CD4-positive, alpha-beta T cell (primary cell): ENCODE data around the gene BTBD2. TPM values are rescaled to one million over a fixed set of nuclear protein-coding genes. Genes with fewer than 3 reads are reported as not detected.

Source experiments
- ATAC-seq: fragments of 200-7000 bp; cut with Tn5 transposase; one replicate; pipeline ENCODE4 v1.10.0; 2022; ENCODE audit warnings: mild to moderate bottlenecking; ENCODE audit not compliant: poor library complexity
- CTCF ChIA-PET: fragments of 350-600 bp; sonication (Branson Sonifier 250); formaldehyde crosslinking; loops from one replicate; lab custom pipeline; 2021; ENCODE audit warnings: antibody characterized with exemption, inconsistent platforms; lab: Charles Lee
- POLR2A ChIA-PET: fragments of 350-600 bp; sonication (Branson Sonifier 250); formaldehyde crosslinking; loops from one replicate; lab custom pipeline; 2021; ENCODE audit warnings: antibody characterized with exemption, inconsistent platforms; lab: Charles Lee
- DNase-seq, 14 experiments: peaks; one replicate each; pipeline ENCODE4 v3.0.0-alpha.2; 2013 to 2020; ENCODE audit warnings: mixed read lengths in 2 of 14
- H3K27ac ChIP-seq, 2 donors: one replicate each; pipeline versions ENCODE4 v1.5.1 to v1.7.0; 2013; ENCODE audit warnings: low read length in 2 of 2, low read depth in 1 of 2, mild to moderate bottlenecking in 1 of 2
- H3K27me3 ChIP-seq, 2 experiments: 1 replicate in 1 of 2; 2 replicates in 1 of 2; pipeline versions ENCODE4 v1.6.1 to v1.7.0; 2013; ENCODE audit warnings: low read length in 2 of 2, control low read depth in 1 of 2, mild to moderate bottlenecking in 1 of 2, moderate library complexity in 1 of 2; ENCODE audit not compliant: insufficient read depth in 2 of 2, control insufficient read depth in 1 of 2
- H3K36me3 ChIP-seq: one replicate; pipeline ENCODE4 v1.6.1; 2013; ENCODE audit warnings: low read length, control low read depth; ENCODE audit not compliant: insufficient read depth
- H3K4me1 ChIP-seq: one replicate; pipeline ENCODE4 v1.6.1; 2013; ENCODE audit warnings: low read length, control low read depth; ENCODE audit not compliant: insufficient read depth
- H3K4me3 ChIP-seq: one replicate; pipeline ENCODE4 v1.5.1; 2013; ENCODE audit warnings: mild to moderate bottlenecking, low read length, moderate library complexity
- H3K9me3 ChIP-seq, 2 experiments: 1 replicate in 1 of 2; 2 replicates in 1 of 2; pipeline versions ENCODE4 v1.6.1 to v1.7.0; 2013; ENCODE audit warnings: low read length in 2 of 2, mild to moderate bottlenecking in 2 of 2, control low read depth in 1 of 2, moderate library complexity in 1 of 2; ENCODE audit not compliant: control insufficient read depth in 1 of 2, insufficient read depth in 1 of 2
- H3K27ac Mint-ChIP-seq: one replicate; pipeline ENCODE4 v1.8.0; 2020; ENCODE audit warnings: mixed read lengths
- H3K27me3 Mint-ChIP-seq: one replicate; pipeline ENCODE4 v1.8.0; 2021; ENCODE audit warnings: mixed read lengths
- H3K36me3 Mint-ChIP-seq: one replicate; pipeline ENCODE4 v1.8.0; 2021; ENCODE audit warnings: low read depth, mixed read lengths
- H3K4me1 Mint-ChIP-seq: one replicate; pipeline ENCODE4 v1.8.0; 2021; ENCODE audit warnings: low read depth, mixed read lengths
- H3K4me3 Mint-ChIP-seq: one replicate; pipeline ENCODE4 v1.8.0; 2020; ENCODE audit warnings: mild to moderate bottlenecking, mixed read lengths
- H3K9me3 Mint-ChIP-seq: one replicate; pipeline ENCODE4 v1.8.0; 2020; ENCODE audit warnings: mixed read lengths
- intact Hi-C, 2 experiments: fragments of 100-400 bp; cut with DNase I in 1 of 2; cut with micrococcal nuclease in 1 of 2; formaldehyde crosslinking; loops; one replicate each; pipeline versions ENCODE4 v1.15.1 to v1.9.0; 2023 to 2025; cut with DNase I, micrococcal nuclease
- total RNA-seq, 174 experiments: library from RNA in 2 of 174; stranded (reverse) in 2 of 174; gene quantifications; one replicate each; pipeline ENCODE4 v1.2.3 and lab custom pipeline; 2021 to 2026
- TF ChIP-seq, protein P1 (sequence below): fragments of 200-600 bp; IDR thresholded peaks from one replicate; pipeline ENCODE4 v1.8.0; 2022; ENCODE audit warnings: antibody characterized with exemption, mild to moderate bottlenecking

BTBD2 gene
- total RNA-seq, 2 experiments from 2014 or later: 44.4 to 44.9 TPM

- peak overlapping the region; percentile 97 for H3K4me3 ChIP-seq
- Mint-ChIP-seq H3K4me1 (peaks cover 27% of the 10 kb centered on the region), H3K9me3 (no peaks in the 10 kb centered on the region), H3K27me3 (peaks cover 5% of the 10 kb centered on the region), H3K27ac (peak overlapping the region; percentile 96), H3K4me3 (peak overlapping the region; percentile 96), H3K36me3 (peaks cover 35% of the 10 kb centered on the region)
- CTCF ChIA-PET: interaction anchor here (1.2 to 1.8 kb wide), 2 partner anchors 13 to 79 kb away, joined by 3 to 11 read pairs; no protein-coding TSS in a partner anchor
- no peak for ATAC-seq
- H3K9me3 ChIP-seq: no peaks in the 10 kb centered on the region
- TF ChIP-seq, protein P1, sequence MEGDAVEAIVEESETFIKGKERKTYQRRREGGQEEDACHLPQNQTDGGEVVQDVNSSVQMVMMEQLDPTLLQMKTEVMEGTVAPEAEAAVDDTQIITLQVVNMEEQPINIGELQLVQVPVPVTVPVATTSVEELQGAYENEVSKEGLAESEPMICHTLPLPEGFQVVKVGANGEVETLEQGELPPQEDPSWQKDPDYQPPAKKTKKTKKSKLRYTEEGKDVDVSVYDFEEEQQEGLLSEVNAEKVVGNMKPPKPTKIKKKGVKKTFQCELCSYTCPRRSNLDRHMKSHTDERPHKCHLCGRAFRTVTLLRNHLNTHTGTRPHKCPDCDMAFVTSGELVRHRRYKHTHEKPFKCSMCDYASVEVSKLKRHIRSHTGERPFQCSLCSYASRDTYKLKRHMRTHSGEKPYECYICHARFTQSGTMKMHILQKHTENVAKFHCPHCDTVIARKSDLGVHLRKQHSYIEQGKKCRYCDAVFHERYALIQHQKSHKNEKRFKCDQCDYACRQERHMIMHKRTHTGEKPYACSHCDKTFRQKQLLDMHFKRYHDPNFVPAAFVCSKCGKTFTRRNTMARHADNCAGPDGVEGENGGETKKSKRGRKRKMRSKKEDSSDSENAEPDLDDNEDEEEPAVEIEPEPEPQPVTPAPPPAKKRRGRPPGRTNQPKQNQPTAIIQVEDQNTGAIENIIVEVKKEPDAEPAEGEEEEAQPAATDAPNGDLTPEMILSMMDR: no peak
- H3K27ac ChIP-seq: peak overlapping the region; percentile 94 to 98
- H3K36me3 ChIP-seq: peaks cover 5% of the 10 kb centered on the region
- POLR2A ChIA-PET: interaction anchor here (0.6 to 1.8 kb wide), 10 partner anchors 13 to 878 kb away, joined by 3 to 9 read pairs (median 4); no protein-coding TSS in a partner anchor
- H3K4me1 ChIP-seq: peaks cover 65% of the 10 kb centered on the region
- peak in 5 of 14 experiments; percentile 22 to 65 (median 40) for DNase-seq
- no peaks in the 10 kb centered on the region for H3K27me3 ChIP-seq
- intact Hi-C loops: loop anchor here in 1 of 2 experiments (2.0 kb wide), 1 partner anchor 14 kb away; no protein-coding TSS in a partner anchor
Observed at GRCh38 chr19:1942934-1943555, 72.5 kb downstream of the BTBD2 start.

DNA sequence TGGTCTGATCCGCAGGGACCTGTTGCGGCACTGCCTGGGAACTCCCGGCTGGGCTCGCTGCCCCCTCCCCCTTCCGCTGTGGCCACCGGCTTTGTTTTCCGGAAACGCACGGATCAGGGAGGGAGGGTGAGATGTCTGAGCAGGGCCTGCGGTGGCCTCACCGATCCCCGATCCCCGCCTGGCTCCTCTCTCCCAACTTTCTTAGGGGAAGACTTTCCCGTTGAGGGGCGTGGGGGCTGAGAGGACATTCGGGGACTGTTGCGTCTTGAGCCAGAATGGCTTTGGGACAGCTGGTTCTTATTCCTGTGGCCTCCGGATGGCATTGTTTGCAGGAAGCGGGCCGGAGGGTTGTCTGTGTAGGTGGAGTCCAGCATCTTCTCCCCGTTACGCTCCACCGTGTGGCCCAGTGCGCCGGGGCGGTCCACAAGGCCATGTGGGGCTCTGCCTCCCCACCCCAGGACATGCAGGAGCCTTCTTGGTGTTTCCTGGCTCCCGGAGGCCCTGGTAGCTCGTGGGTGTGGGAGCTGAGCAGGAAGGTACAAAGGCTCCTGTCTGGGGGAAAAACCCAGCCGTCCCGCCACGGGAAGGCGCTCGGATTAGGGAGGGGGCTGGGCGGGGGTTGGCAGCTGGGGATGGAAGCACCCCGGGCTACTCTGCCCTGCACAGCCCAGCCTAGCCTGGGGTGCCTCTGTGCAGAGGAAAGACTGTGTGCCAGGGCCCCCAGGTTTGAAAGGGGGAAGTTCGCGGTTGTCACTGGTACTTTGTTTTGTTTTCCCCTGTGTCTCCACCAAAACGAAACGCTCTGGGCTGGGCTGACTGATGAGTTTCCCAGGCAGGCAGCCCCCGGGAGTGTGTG lies 73.2 kb downstream of the BTBD2 start:
- ATAC-seq: peak; percentile 50
- H3K36me3 Mint-ChIP-seq: peaks cover 35% of the 10 kb centered on the region
- TF ChIP-seq, protein P1: no peak

More for the DNA sequence above, 73.2 kb downstream of the BTBD2 start:
- peaks cover 58% of the 10 kb centered on the region for H3K4me1 ChIP-seq
- H3K27me3 Mint-ChIP-seq: peaks cover 5% of the 10 kb centered on the region
- no peaks in the 10 kb centered on the region for H3K27me3 ChIP-seq
- H3K27ac Mint-ChIP-seq: peak overlapping the region; percentile 96
- intact Hi-C loops: loop anchor here in 1 of 2 experiments (2.0 kb wide), 1 partner anchor 14 kb away; no protein-coding TSS in a partner anchor
- H3K4me1 Mint-ChIP-seq: peaks cover 27% of the 10 kb centered on the region
- H3K9me3 ChIP-seq: no peaks in the 10 kb centered on the region
- peak; percentile 51 to 93 (median 76) for DNase-seq
- peak overlapping the region; percentile 96 for H3K4me3 Mint-ChIP-seq
- H3K4me3 ChIP-seq: peak overlapping the region; percentile 97
- no peaks in the 10 kb centered on the region for H3K9me3 Mint-ChIP-seq
- ChIA-PET CTCF (interaction anchor here (1.0 to 1.8 kb wide), 3 partner anchors 12 to 290 kb away, joined by 3 to 11 read pairs (median 3); partner anchors contain the start of gene TCF3), POLR2A (interaction anchor here (0.5 to 1.8 kb wide), 14 partner anchors 12 to 877 kb away, joined by 3 to 9 read pairs (median 3); partner anchors contain the start of gene MKNK2)
- peaks cover 4% of the 10 kb centered on the region for H3K36me3 ChIP-seq
- H3K27ac ChIP-seq: peak overlapping the region; percentile 94 to 98
